SK-N-SH (cell line): Measurements from ENCODE around the gene ARHGAP15. TPM values are rescaled to one million over a fixed set of nuclear protein-coding genes. Genes with fewer than 3 reads are reported as not detected.

ENCODE experiments used
- CTCF ChIA-PET: fragments of 300-600, 350-600 bp; formaldehyde crosslinking; extraction: SDS; loops from one replicate; lab custom pipeline; 2021; lab: Yijun Ruan, JAX
- POLR2A ChIA-PET: fragments of 350-600 bp; sonication (Branson Sonifier 250); formaldehyde crosslinking; extraction: SDS; loops from one replicate; lab custom pipeline; 2020; ENCODE audit warnings: antibody characterized with exemption, inconsistent platforms; lab: Yijun Ruan, JAX
- DNase-seq: peaks from one replicate; pipeline ENCODE4 v3.0.0; 2012
- H2AFZ ChIP-seq: fragments of 200-600 bp; sonication (generic); 2 replicates; pipeline ENCODE4 v1.8.1; 2016; ENCODE audit warnings: antibody characterized with exemption, mild to moderate bottlenecking, low read depth
- H3F3A ChIP-seq: fragments of 200-600 bp; sonication (generic); replicated peaks from 2 replicates; pipeline ENCODE3; 2016; ENCODE audit warnings: antibody characterized with exemption, mild to moderate bottlenecking; ENCODE audit not compliant: insufficient read depth
- H3K27ac ChIP-seq, 2 experiments: fragments of 200-500 bp in 1 of 2; fragments of 200-600 bp in 1 of 2; sonication (Bioruptor generic) in 1 of 2; sonication (generic), shearing (Covaris generic) in 1 of 2; 2 replicates each; pipeline versions ENCODE4 v1.5.1 to v1.6.1; 2014 to 2016; ENCODE audit warnings: low read depth in 2 of 2, inconsistent platforms in 1 of 2, low read length in 1 of 2, mild to moderate bottlenecking in 1 of 2, mixed read lengths in 1 of 2
- H3K27me3 ChIP-seq: fragments of 200-600 bp; sonication (generic), shearing (Covaris generic); 2 replicates; pipeline ENCODE4 v1.6.1; 2016; ENCODE audit warnings: mixed run types; ENCODE audit not compliant: insufficient read depth
- H3K36me3 ChIP-seq, 2 experiments: fragments of 200-500 bp in 1 of 2; fragments of 200-600 bp in 1 of 2; sonication (Bioruptor generic) in 1 of 2; sonication (generic) in 1 of 2; replicated peaks in 1 of 2; 2 replicates each; pipeline versions ENCODE3 to v1.5.1; 2014 to 2016; ENCODE audit warnings: low read length in 1 of 2, mild to moderate bottlenecking in 1 of 2; ENCODE audit not compliant: insufficient read depth in 2 of 2, control insufficient read depth in 1 of 2
- H3K4me1 ChIP-seq, 2 experiments: fragments of 200-500 bp in 1 of 2; fragments of 200-600 bp in 1 of 2; sonication (Bioruptor generic) in 1 of 2; sonication (generic), shearing (Covaris generic) in 1 of 2; 2 replicates each; pipeline versions ENCODE4 v1.5.1 to v1.6.1; 2014 to 2016; ENCODE audit warnings: low read depth in 1 of 2, low read length in 1 of 2, mixed run types in 1 of 2; ENCODE audit not compliant: insufficient read depth in 2 of 2, control insufficient read depth in 1 of 2
- H3K4me2 ChIP-seq: fragments of 200-600 bp; sonication (generic), shearing (Covaris generic); 2 replicates; pipeline ENCODE4 v1.6.1; 2017; ENCODE audit warnings: mixed run types
- H3K4me3 ChIP-seq, 2 experiments: fragments of 200-500 bp in 1 of 2; fragments of 200-600 bp in 1 of 2; sonication (Bioruptor generic) in 1 of 2; sonication (generic), shearing (Covaris generic) in 1 of 2; 2 replicates each; pipeline versions ENCODE4 v1.5.1 to v1.8.1; 2014 to 2016; ENCODE audit warnings: low read depth in 2 of 2, inconsistent platforms in 1 of 2, low read length in 1 of 2, mild to moderate bottlenecking in 1 of 2, mixed read lengths in 1 of 2, moderate library complexity in 1 of 2
- H3K79me2 ChIP-seq: fragments of 200-600 bp; sonication (generic); 2 replicates; pipeline ENCODE4 v1.8.1; 2017; ENCODE audit warnings: mild to moderate bottlenecking; ENCODE audit not compliant: insufficient read depth
- H3K9ac ChIP-seq: fragments of 200-600 bp; sonication (generic); 2 replicates; pipeline ENCODE4 v1.6.1; 2017; ENCODE audit warnings: mixed run types
- H3K9me2 ChIP-seq: fragments of 200-600 bp; sonication (generic); 2 replicates; pipeline ENCODE4 v1.6.1; 2017; ENCODE audit warnings: mixed run types
- H3K9me3 ChIP-seq: fragments of 200-600 bp; sonication (generic); 2 replicates; pipeline ENCODE4 v1.6.1; 2017; ENCODE audit warnings: mixed run types, mild to moderate bottlenecking, moderate library complexity
- H4K20me1 ChIP-seq: fragments of 200-600 bp; sonication (generic); 2 replicates; pipeline ENCODE4 v1.6.1; 2017; ENCODE audit warnings: mild to moderate bottlenecking, mixed run types; ENCODE audit not compliant: insufficient read depth
- CTCF ChIP-seq: fragments of 200-600 bp; sonication (generic); IDR thresholded peaks from 2 replicates; pipeline ENCODE4 v1.6.1; 2017; ENCODE audit warnings: antibody characterized with exemption, mild to moderate bottlenecking, moderate library complexity
- ELF1 ChIP-seq: IDR thresholded peaks from 2 replicates; pipeline ENCODE4 v1.4.0; 2012
- EP300 ChIP-seq, 2 experiments: IDR thresholded peaks; 2 replicates each; pipeline versions ENCODE4 v1.4.0 to v1.6.1; 2012; ENCODE audit warnings: borderline replicate concordance in 1 of 2, low read depth in 1 of 2, low read length in 1 of 2
- GABPA ChIP-seq: IDR thresholded peaks from 2 replicates; pipeline ENCODE4 v1.4.0; 2012; ENCODE audit warnings: low read depth, mild to moderate bottlenecking
- GATA2 ChIP-seq: sonication (generic); formaldehyde crosslinking; IDR thresholded peaks from 2 replicates; pipeline ENCODE4 v1.5.0; 2020; ENCODE audit warnings: mild to moderate bottlenecking, missing genetic modification reagents
- MAX ChIP-seq: IDR thresholded peaks from 2 replicates; pipeline ENCODE4 v1.4.0; 2012; ENCODE audit warnings: low read depth
- MEF2A ChIP-seq: IDR thresholded peaks from 2 replicates; pipeline ENCODE4 v1.4.0; 2012; ENCODE audit warnings: low read depth, borderline replicate concordance
- MXI1 ChIP-seq: IDR thresholded peaks from 2 replicates; pipeline ENCODE4 v1.6.1; 2012; ENCODE audit warnings: mild to moderate bottlenecking, low read depth, low read length, improper control_type of control experiment
- POLR2AphosphoS5 ChIP-seq: IDR thresholded peaks from 2 replicates; pipeline ENCODE4 v1.6.1; 2012; ENCODE audit warnings: low read depth, low read length
- RAD21 ChIP-seq: IDR thresholded peaks from 2 replicates; pipeline ENCODE4 v1.6.1; 2012; ENCODE audit warnings: mild to moderate bottlenecking, low read length
- RFX5 ChIP-seq: IDR thresholded peaks from 2 replicates; pipeline ENCODE4 v1.6.1; 2012; ENCODE audit warnings: mild to moderate bottlenecking, improper control_type of control experiment, low read length
- SIN3A ChIP-seq: IDR thresholded peaks from 2 replicates; pipeline ENCODE4 v1.6.1; 2012; ENCODE audit warnings: low read depth, mild to moderate bottlenecking, low read length, moderate library complexity, borderline replicate concordance
- SMC3 ChIP-seq: IDR thresholded peaks from 2 replicates; pipeline ENCODE4 v1.6.1; 2012; ENCODE audit warnings: low read depth, low read length, improper control_type of control experiment
- TAF1 ChIP-seq: IDR thresholded peaks from 2 replicates; pipeline ENCODE4 v1.6.1; 2012; ENCODE audit warnings: low read depth, mild to moderate bottlenecking, low read length, moderate library complexity, borderline replicate concordance
- TEAD4 ChIP-seq: IDR thresholded peaks from 2 replicates; pipeline ENCODE4 v1.4.0; 2012; ENCODE audit warnings: mild to moderate bottlenecking, borderline replicate concordance; ENCODE audit not compliant: insufficient read depth
- USF1 ChIP-seq: IDR thresholded peaks from 2 replicates; pipeline ENCODE4 v1.4.0; 2012; ENCODE audit warnings: low read depth, borderline replicate concordance
- USF2 ChIP-seq: fragments of 150-350 bp; IDR thresholded peaks from 2 replicates; pipeline ENCODE4 v1.6.1; 2017; ENCODE audit warnings: antibody characterized with exemption, low read length, low read depth, borderline replicate concordance
- ZBTB33 ChIP-seq: IDR thresholded peaks from 2 replicates; pipeline ENCODE4 v1.4.0; 2012; ENCODE audit warnings: low read depth, borderline replicate concordance
- WGBS: methylation state at CpG from one replicate; pipeline ENCODE4 v1.1.6; 2017; ENCODE audit warnings: low lambda C conversion rate; 5-methylcytosine and 5-hydroxymethylcytosine counted together
- polyA plus RNA-seq, 3 experiments: library from polyadenylated mRNA; depleted of rRNA; stranded (reverse); fragments of >200 nt; gene quantifications; 2 replicates each; pipeline ENCODE4 v1.2.3, GENCODE V29; 2012

The ARHGAP15 gene
- polyA plus RNA-seq, 1 of the 3 experiments (the other 2 are of a cell fraction) = not detected

- no peak overlapping the region for H2AFZ ChIP-seq
- no peaks in the 10 kb centered on the region for H3K27me3 ChIP-seq
- CTCF ChIA-PET = no interaction called here
- H3K4me1 ChIP-seq = no peaks in the 10 kb centered on the region
- no peaks in the 10 kb centered on the region for H3K9me2 ChIP-seq
- TF ChIP-seq USF1 (no peak), RAD21 (no peak), SMC3 (no peak), TAF1 (no peak), USF2 (no peak), TEAD4 (no peak), ELF1 (no peak), MEF2A (no peak)
- TF ChIP-seq, all 33 proteins: peak for 0
- Histone ChIP-seq H3K4me3 (no peak overlapping the region), H3F3A (no peaks in the 10 kb centered on the region), H3K4me2 (no peak overlapping the region), H3K9ac (no peak overlapping the region), H3K9me3 (no peaks in the 10 kb centered on the region), H4K20me1 (no peaks in the 10 kb centered on the region), H3K79me2 (no peaks in the 10 kb centered on the region), H3K27ac (no peak overlapping the region), H3K36me3 (no peaks in the 10 kb centered on the region)
- no peak for DNase-seq
- 66% methylated on average over 1 of the region's 1 CpG for WGBS
- POLR2A ChIA-PET = no interaction called here
Observed at GRCh38 chr2:143333847-143334246, 204.6 kb downstream of the ARHGAP15 start.

- TF ChIP-seq MEF2A = no peak
- TF ChIP-seq RFX5 = no peak
- TF ChIP-seq EP300 (IDR thresholded peaks at IDR 0.05; ENCODE audit: borderline replicate concordance in 1 of 2, low read depth in 1 of 2, low read length in 1 of 2) = no peak
- TF ChIP-seq MXI1 = no peak
- TF ChIP-seq MAX = no peak
- no peak for TF ChIP-seq POLR2AphosphoS5
- no peak for TF ChIP-seq GABPA
- TF ChIP-seq GATA2 (CRISPR knock-in tag) = no peak
- no peak for TF ChIP-seq ZBTB33
- TF ChIP-seq SIN3A = no peak
- TF ChIP-seq CTCF = no peak
- TF ChIP-seq RAD21 = no peak
- H3K9ac ChIP-seq = no peak overlapping the region
- H2AFZ ChIP-seq = no peak overlapping the region; the same call in 1 of the 2 replicates
- no peaks in the 10 kb centered on the region for H3K9me3 ChIP-seq
- no peaks in the 10 kb centered on the region for H4K20me1 ChIP-seq
- H3K4me1 ChIP-seq = no peaks in the 10 kb centered on the region
- no peak overlapping the region for H3K27ac ChIP-seq
- 71% methylated on average over 4 of the region's 4 CpGs for whole genome bisulfite sequencing
- DNase-seq = no peak
- H3K4me2 ChIP-seq = no peak overlapping the region
- ChIA-PET POLR2A (no interaction called here), CTCF (interaction anchor here (1.3 kb wide), 1 partner anchor 13 kb away, joined by 3 read pairs; no protein-coding TSS in a partner anchor)
- H3K79me2 ChIP-seq = no peaks in the 10 kb centered on the region
- no peak overlapping the region for H3K4me3 ChIP-seq
- H3K9me2 ChIP-seq = no peaks in the 10 kb centered on the region
- no peaks in the 10 kb centered on the region for H3K27me3 ChIP-seq
- H3F3A ChIP-seq = no peaks in the 10 kb centered on the region
- no peaks in the 10 kb centered on the region for H3K36me3 ChIP-seq
Observed at GRCh38 chr2:143334837-143335236, 205.6 kb downstream of the ARHGAP15 start.
